PC-9 (cell line): ENCODE measurements around the gene LRRC4C. TPM values are rescaled to one million over a fixed set of nuclear protein-coding genes. Genes with fewer than 3 reads are reported as not detected.

ENCODE experiments used
- BruUV-seq: library from RNA; stranded (reverse); fragments of 400-500 nt; replicated peaks from 2 replicates; lab custom pipeline; 2021; lab: Mats Ljungman, UMichigan
- CTCF ChIA-PET: fragments of 300-600 bp; sonication (Branson Sonifier 250); formaldehyde crosslinking; loops from one replicate; lab custom pipeline; 2022; ENCODE audit warnings: antibody characterized with exemption; lab: Charles Lee
- POLR2A ChIA-PET: fragments of 300-600 bp; sonication (Branson Sonifier 250); formaldehyde crosslinking; loops from one replicate; lab custom pipeline; 2022; ENCODE audit warnings: antibody characterized with exemption; ENCODE audit not compliant: unreplicated experiment; lab: Charles Lee
- DNase-seq, 2 experiments: peaks; one replicate each; pipeline versions ENCODE4 v3.0.0 to v3.0.0-alpha.2; 2015 to 2022; ENCODE audit warnings: mixed read lengths in 1 of 2
- H2AFZ ChIP-seq: fragments of 200-600 bp; sonication (generic); 2 replicates; pipeline ENCODE4 v1.8.1; 2017; ENCODE audit warnings: antibody characterized with exemption
- H3F3A ChIP-seq: fragments of 200-600 bp; sonication (generic); 2 replicates; pipeline ENCODE4 v1.8.1; 2017; ENCODE audit warnings: antibody characterized with exemption, mild to moderate bottlenecking, low read depth; ENCODE audit not compliant: insufficient read depth
- H3K27ac ChIP-seq: fragments of 200-600 bp; sonication (generic); 2 replicates; pipeline ENCODE4 v1.6.1; 2016; ENCODE audit warnings: mixed run types
- H3K27me3 ChIP-seq: fragments of 200-600 bp; sonication (generic); 2 replicates; pipeline ENCODE4 v1.6.1; 2016; ENCODE audit warnings: low read depth, mixed run types; ENCODE audit not compliant: insufficient read depth
- H3K36me3 ChIP-seq: fragments of 200-600 bp; sonication (generic); 2 replicates; pipeline ENCODE4 v1.6.1; 2016; ENCODE audit warnings: low read depth, mixed run types
- H3K4me1 ChIP-seq: fragments of 200-600 bp; sonication (generic); replicated peaks from 2 replicates; pipeline ENCODE4 v1.6.1; 2016; ENCODE audit warnings: mixed run types; ENCODE audit not compliant: insufficient read depth
- H3K4me2 ChIP-seq: fragments of 200-600 bp; sonication (generic); 2 replicates; pipeline ENCODE4 v1.6.1; 2017; ENCODE audit warnings: mixed run types
- H3K4me3 ChIP-seq: fragments of 200-600 bp; sonication (generic); 2 replicates; pipeline ENCODE4 v1.6.1; 2016; ENCODE audit warnings: mixed run types
- H3K79me2 ChIP-seq: fragments of 200-600 bp; sonication (generic); 2 replicates; pipeline ENCODE4 v1.6.1; 2017; ENCODE audit warnings: low read depth, mixed run types
- H3K9me2 ChIP-seq: fragments of 200-600 bp; sonication (generic); 2 replicates; pipeline ENCODE4 v1.8.1; 2017; ENCODE audit warnings: mild to moderate bottlenecking; ENCODE audit not compliant: insufficient read depth
- H3K9me3 ChIP-seq: fragments of 200-600 bp; sonication (generic); 2 replicates; pipeline ENCODE4 v1.8.1; 2016; ENCODE audit warnings: low read depth; ENCODE audit not compliant: insufficient read depth
- H4K20me1 ChIP-seq: fragments of 200-600 bp; sonication (generic); 2 replicates; pipeline ENCODE4 v1.8.1; 2017; ENCODE audit not compliant: insufficient read depth
- CTCF ChIP-seq: fragments of 200-600 bp; sonication (generic); conservative IDR thresholded peaks from 2 replicates; pipeline ENCODE4 v1.6.1; 2017; ENCODE audit warnings: mixed run types, antibody characterized with exemption, mild to moderate bottlenecking, moderate library complexity
- EZH2 ChIP-seq: fragments of 200-600 bp; sonication (generic); IDR thresholded peaks from 2 replicates; pipeline ENCODE4 v1.8.0; 2017; ENCODE audit warnings: antibody characterized with exemption, low read depth
- intact Hi-C: fragments of 100-400 bp; cut with micrococcal nuclease; formaldehyde crosslinking; loops from one replicate; pipeline ENCODE4 v1.10.0; 2022; ENCODE audit not compliant: unreplicated experiment
- total RNA-seq: library from RNA; stranded (reverse); gene quantifications from 2 replicates; pipeline ENCODE4 v1.2.3, GENCODE V29; 2021

LRRC4C gene
- total RNA-seq, 1 experiment from 2014 or later = not detected

- Histone ChIP-seq H4K20me1 (no peaks in the 10 kb centered on the region), H3K36me3 (no peaks in the 10 kb centered on the region), H3F3A (no peaks in the 10 kb centered on the region), H3K9me3 (no peaks in the 10 kb centered on the region), H3K27me3 (no peaks in the 10 kb centered on the region), H3K9me2 (no peaks in the 10 kb centered on the region), H3K27ac (no peak overlapping the region), H3K4me2 (no peak overlapping the region), H3K4me1 (no peaks in the 10 kb centered on the region), H2AFZ (no peak overlapping the region), H3K79me2 (no peaks in the 10 kb centered on the region), H3K4me3 (no peak overlapping the region)
- POLR2A ChIA-PET = no interaction called here
- CTCF ChIA-PET = no interaction called here
- DNase-seq = no peak
- no peak for TF ChIP-seq CTCF
- intact Hi-C loops = no loop called here
- no TSS peak for BruUV-seq
Observed at GRCh38 chr11:40958707-40959106, 500.7 kb downstream of the LRRC4C start.

GRCh38 chr11:40952479-40952878 lies 507.0 kb downstream of the LRRC4C start:
- Histone ChIP-seq H3K4me1 (no peaks in the 10 kb centered on the region), H3K4me3 (no peak overlapping the region), H3K27me3 (no peaks in the 10 kb centered on the region), H2AFZ (no peak overlapping the region), H3K9me2 (no peaks in the 10 kb centered on the region), H3K4me2 (no peak overlapping the region), H3K79me2 (no peaks in the 10 kb centered on the region), H4K20me1 (no peaks in the 10 kb centered on the region), H3K9me3 (no peaks in the 10 kb centered on the region), H3F3A (no peaks in the 10 kb centered on the region), H3K27ac (no peak overlapping the region), H3K36me3 (no peaks in the 10 kb centered on the region)
- ChIA-PET CTCF (no interaction called here), POLR2A (no interaction called here)
- BruUV-seq = no TSS peak
- no peak for DNase-seq
- intact Hi-C loops = no loop called here
- TF ChIP-seq EZH2 = no peak
- no peak for TF ChIP-seq CTCF

GRCh38 chr11:40938002-40938401 lies 521.5 kb downstream of the LRRC4C start:
- Histone ChIP-seq H3K4me3 (no peak overlapping the region), H3K4me2 (no peak overlapping the region), H3K79me2 (no peaks in the 10 kb centered on the region), H3K4me1 (no peaks in the 10 kb centered on the region), H2AFZ (no peak overlapping the region), H4K20me1 (no peaks in the 10 kb centered on the region), H3K36me3 (no peaks in the 10 kb centered on the region), H3K27ac (no peak overlapping the region), H3K9me3 (no peaks in the 10 kb centered on the region), H3K27me3 (no peaks in the 10 kb centered on the region), H3K9me2 (no peaks in the 10 kb centered on the region), H3F3A (no peaks in the 10 kb centered on the region)
- no TSS peak for BruUV-seq
- DNase-seq = no peak
- POLR2A ChIA-PET = no interaction called here
- intact Hi-C loops = no loop called here
- TF ChIP-seq EZH2 = no peak
- no peak for TF ChIP-seq CTCF
- CTCF ChIA-PET = no interaction called here
